Body of pancreas (tissue), 4 donors: ENCODE data around the gene CFAP70. TPM values are rescaled to one million over a fixed set of nuclear protein-coding genes. Genes with fewer than 3 reads are reported as not detected.

Source experiments
- ATAC-seq: fragments of 150-250 bp; one replicate; pipeline ENCODE4 v1.9.1; 2016
- DNase-seq, 4 donors: peaks; one replicate each; pipeline ENCODE4 v3.0.0-alpha.2; 2019
- H3K27ac ChIP-seq, 4 donors: fragments of 200-600 bp; sonication (generic); 1 replicate in 3 of 4; 2 replicates in 1 of 4; pipeline versions ENCODE4 v1.5.1 to v1.6.1; 2016 to 2019; ENCODE audit warnings: mild to moderate bottlenecking in 1 of 4, mixed read lengths in 1 of 4, moderate library complexity in 1 of 4
- H3K27me3 ChIP-seq, 2 donors: fragments of 200-600 bp; sonication (generic); one replicate each; pipeline ENCODE4 v1.6.0; 2016; ENCODE audit warnings: mild to moderate bottlenecking in 1 of 2
- H3K36me3 ChIP-seq, 2 donors: fragments of 200-600 bp; sonication (generic); replicated peaks in 1 of 2; 2 replicates each; pipeline ENCODE4 v1.5.1; 2016; ENCODE audit warnings: low read depth in 2 of 2; ENCODE audit not compliant: insufficient read depth in 1 of 2
- H3K4me1 ChIP-seq: fragments of 200-600 bp; sonication (generic); one replicate; pipeline ENCODE4 v1.6.0; 2016
- H3K4me3 ChIP-seq, 2 donors: fragments of 200-600 bp; sonication (generic); 1 replicate in 1 of 2; 2 replicates in 1 of 2; pipeline ENCODE4 v1.5.1; 2016 to 2019
- H3K9me3 ChIP-seq, 3 donors: fragments of 200-600 bp; sonication (generic); 1 replicate in 2 of 3; 2 replicates in 1 of 3; pipeline ENCODE4 v1.5.1; 2016
- POLR2A ChIP-seq, 3 donors: fragments of 450-650 bp; IDR thresholded peaks; one replicate each; pipeline ENCODE4 v1.6.1; 2016; ENCODE audit warnings: antibody characterized with exemption in 3 of 3, mild to moderate bottlenecking in 2 of 3
- WGBS, 2 donors: methylation state at CpG; one replicate each; pipeline ENCODE4 v1.1.5; 2017; 5-methylcytosine and 5-hydroxymethylcytosine counted together
- intact Hi-C: fragments of 100-400 bp; cut with DNase I; formaldehyde crosslinking; loops from one replicate; pipeline ENCODE4 v1.15.1; 2023
- total RNA-seq, 2 donors: library from RNA; depleted of rRNA; stranded (reverse); fragments of >200 nt; gene quantifications; one replicate each; pipeline ENCODE4 v1.1.0, GENCODE V29; 2016
- TF ChIP-seq, protein P1 (sequence below), 7 experiments: fragments of 450-650 bp in 4 of 7; fragments of 200-600 bp in 3 of 7; sonication (generic) in 3 of 7; IDR thresholded peaks; one replicate each; pipeline ENCODE4 v1.5.1; 2016 to 2019; ENCODE audit warnings: antibody characterized with exemption in 7 of 7

The CFAP70 gene
- total RNA-seq, 2 donors from 2014 or later: 8.8 to 11.5 TPM

DNA sequence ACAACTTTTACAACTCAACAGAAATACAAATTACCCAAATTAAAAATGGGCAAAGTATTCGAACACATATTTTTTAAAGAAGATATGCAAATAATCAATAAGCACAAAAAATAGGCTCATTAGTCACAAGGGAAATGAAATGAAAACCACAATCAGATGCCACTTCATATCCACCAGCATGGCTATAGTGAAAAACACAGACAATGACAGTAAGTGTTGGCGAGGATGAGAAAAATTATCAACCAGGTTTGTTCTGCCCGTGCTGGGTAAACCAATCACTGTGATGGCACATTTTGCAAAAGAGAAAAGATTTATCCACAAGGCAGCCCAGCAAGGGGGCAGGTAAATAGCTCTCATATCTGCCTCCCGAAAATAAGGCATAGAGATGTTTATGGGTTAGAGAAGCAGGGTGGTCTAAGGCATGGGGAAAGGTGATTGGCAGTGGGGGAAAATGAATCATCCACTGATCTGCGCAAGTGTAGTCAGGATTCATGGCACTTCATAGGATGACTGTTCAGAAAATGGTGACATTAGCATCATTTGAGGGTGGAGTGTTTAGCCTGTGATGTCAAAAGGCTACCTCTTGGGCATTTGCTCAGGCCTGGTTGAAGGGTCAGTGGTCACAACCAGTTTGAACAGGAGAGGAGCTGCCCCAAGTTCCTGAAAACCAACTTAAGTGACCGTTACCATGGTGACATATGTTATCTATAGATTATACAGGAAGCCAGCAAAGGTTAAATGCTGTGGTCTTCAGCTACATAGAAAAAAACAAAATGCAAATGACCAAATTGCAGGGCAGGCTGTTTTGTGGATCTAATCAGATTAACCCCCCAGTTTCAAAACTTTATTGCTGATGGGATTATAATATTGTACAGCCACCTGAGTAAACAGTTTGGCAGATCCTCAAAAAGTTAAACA, 8.0 kb upstream of the CFAP70 start:
- TF ChIP-seq POLR2A (IDR thresholded peaks at IDR 0.05): no peak
- TF ChIP-seq, protein P1, sequence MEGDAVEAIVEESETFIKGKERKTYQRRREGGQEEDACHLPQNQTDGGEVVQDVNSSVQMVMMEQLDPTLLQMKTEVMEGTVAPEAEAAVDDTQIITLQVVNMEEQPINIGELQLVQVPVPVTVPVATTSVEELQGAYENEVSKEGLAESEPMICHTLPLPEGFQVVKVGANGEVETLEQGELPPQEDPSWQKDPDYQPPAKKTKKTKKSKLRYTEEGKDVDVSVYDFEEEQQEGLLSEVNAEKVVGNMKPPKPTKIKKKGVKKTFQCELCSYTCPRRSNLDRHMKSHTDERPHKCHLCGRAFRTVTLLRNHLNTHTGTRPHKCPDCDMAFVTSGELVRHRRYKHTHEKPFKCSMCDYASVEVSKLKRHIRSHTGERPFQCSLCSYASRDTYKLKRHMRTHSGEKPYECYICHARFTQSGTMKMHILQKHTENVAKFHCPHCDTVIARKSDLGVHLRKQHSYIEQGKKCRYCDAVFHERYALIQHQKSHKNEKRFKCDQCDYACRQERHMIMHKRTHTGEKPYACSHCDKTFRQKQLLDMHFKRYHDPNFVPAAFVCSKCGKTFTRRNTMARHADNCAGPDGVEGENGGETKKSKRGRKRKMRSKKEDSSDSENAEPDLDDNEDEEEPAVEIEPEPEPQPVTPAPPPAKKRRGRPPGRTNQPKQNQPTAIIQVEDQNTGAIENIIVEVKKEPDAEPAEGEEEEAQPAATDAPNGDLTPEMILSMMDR (IDR thresholded peaks at IDR 0.05): no peak
- DNase-seq: no peak
- 87 to 94% methylated on average over 6 of the region's 6 CpGs for WGBS, 2 donors
- no peaks in the 10 kb centered on the region for H3K4me1 ChIP-seq
- intact Hi-C loops: no loop called here
- no peaks in the 10 kb centered on the region for H3K9me3 ChIP-seq
- no peak for ATAC-seq
- no peak overlapping the region for H3K27ac ChIP-seq
- no peaks in the 10 kb centered on the region for H3K27me3 ChIP-seq
- H3K4me3 ChIP-seq: no peak overlapping the region
- peaks cover 0 to 5% of the 10 kb centered on the region in 2 donors for H3K36me3 ChIP-seq

DNA sequence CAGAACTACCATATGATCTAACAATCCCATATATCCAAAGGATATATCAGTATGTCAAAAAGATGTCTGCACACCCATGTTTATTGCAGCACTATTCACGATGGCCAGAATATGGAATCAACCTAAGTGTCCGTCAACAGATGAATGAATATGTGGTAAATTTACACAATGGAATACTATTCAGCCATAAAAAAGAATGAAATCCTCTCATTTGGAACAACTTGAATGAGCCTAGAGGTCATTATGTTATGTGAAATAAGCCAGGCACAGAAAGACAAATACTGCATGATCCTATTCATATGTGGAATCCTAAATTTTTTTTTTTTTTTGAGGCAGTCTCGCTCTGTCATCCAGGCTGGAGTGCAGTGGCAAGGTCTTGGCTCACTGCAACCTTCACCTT, 6.3 kb upstream of the CFAP70 start:
- Histone ChIP-seq H3K27ac (no peak overlapping the region), H3K36me3 (peaks cover 0 to 5% of the 10 kb centered on the region in 2 donors), H3K27me3 (no peaks in the 10 kb centered on the region), H3K9me3 (no peaks in the 10 kb centered on the region), H3K4me3 (no peak overlapping the region), H3K4me1 (no peaks in the 10 kb centered on the region)
- no peak for TF ChIP-seq POLR2A (IDR thresholded peaks at IDR 0.05)
- TF ChIP-seq, protein P1 (IDR thresholded peaks at IDR 0.05): no peak
- WGBS, 2 donors: 94 to 95% methylated on average over 3 of the region's 3 CpGs
- intact Hi-C loops: no loop called here
- DNase-seq: no peak
- no peak for ATAC-seq

DNA sequence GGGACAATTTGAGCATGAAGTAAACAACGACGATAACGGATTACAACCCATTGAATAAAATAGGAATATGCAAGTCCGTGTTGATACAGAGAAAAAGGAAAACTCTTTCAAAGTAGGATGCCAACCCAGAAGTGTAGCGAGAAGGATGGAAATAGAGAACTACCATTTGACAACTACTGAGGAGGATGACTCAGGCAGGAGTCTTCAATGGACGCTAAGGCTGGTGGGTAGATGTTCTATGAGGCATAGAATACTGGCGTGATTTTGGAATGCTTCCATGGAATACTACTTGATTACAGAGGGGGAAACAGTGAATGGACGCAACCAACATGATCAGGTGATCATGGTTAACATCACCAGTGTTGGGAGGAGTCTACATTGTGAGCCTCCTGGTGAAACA, 828 bp upstream of the CFAP70 start:
- TF ChIP-seq, protein P1 (IDR thresholded peaks at IDR 0.05): no peak
- TF ChIP-seq POLR2A (IDR thresholded peaks at IDR 0.05): no peak
- Histone ChIP-seq H3K36me3 (no peaks in the 10 kb centered on the region), H3K27me3 (no peaks in the 10 kb centered on the region), H3K4me3 (no peak overlapping the region), H3K9me3 (no peaks in the 10 kb centered on the region), H3K4me1 (peaks cover 13% of the 10 kb centered on the region), H3K27ac (no peak overlapping the region)
- no peak for DNase-seq
- no peak for ATAC-seq
- intact Hi-C loops: no loop called here
- 65 to 71% methylated on average over 8 of the region's 8 CpGs for WGBS, 2 donors

GRCh38 chr10:73357821-73358220, 843 bp downstream of the CFAP70 start:
- DNase-seq (no peak), ATAC-seq (no peak)
- H3K4me3 ChIP-seq: peak overlapping the region; percentile 73 to 76
- 27 to 30% methylated on average over 5 of the region's 5 CpGs for WGBS, 2 donors
- intact Hi-C loops: no loop called here
- no peaks in the 10 kb centered on the region for H3K36me3 ChIP-seq
- H3K4me1 ChIP-seq: peaks cover 13% of the 10 kb centered on the region
- no peaks in the 10 kb centered on the region for H3K27me3 ChIP-seq
- H3K9me3 ChIP-seq: no peaks in the 10 kb centered on the region
- H3K27ac ChIP-seq: peak overlapping the region in 2 of 4 donors; percentile 65 to 68
- no peak for TF ChIP-seq POLR2A (IDR thresholded peaks at IDR 0.05)
- TF ChIP-seq, protein P1 (IDR thresholded peaks at IDR 0.05): no peak
